Measurements from ENCODE around the gene KCP.

The KCP gene

GRCh38 chr7:128888039-128888755, 22.3 kb downstream of the KCP start:
- Mint-ChIP-seq H3K9me3 (no peaks in the 10 kb centered on the region), H3K27ac (no peak overlapping the region), H3K4me3 (no peak overlapping the region), H3K36me3 (ENCODE audit: low read depth) (peaks cover 6% of the 10 kb centered on the region), H3K4me1 (peaks cover 21% of the 10 kb centered on the region), H3K27me3 (ENCODE audit: low read depth, poor library complexity) (peaks cover 21% of the 10 kb centered on the region)
- no peak for TF ChIP-seq CTCF (IDR thresholded peaks at IDR 0.05)
- DNase-seq = no peak

- peaks cover 21% of the 10 kb centered on the region for H3K27me3 Mint-ChIP-seq (ENCODE audit: low read depth, poor library complexity)
- H3K4me3 Mint-ChIP-seq = no peak overlapping the region
- H3K36me3 Mint-ChIP-seq (ENCODE audit: low read depth) = peaks cover 6% of the 10 kb centered on the region
- no peak for TF ChIP-seq CTCF (IDR thresholded peaks at IDR 0.05)
- H3K9me3 Mint-ChIP-seq = no peaks in the 10 kb centered on the region
- DNase-seq = no peak
- H3K4me1 Mint-ChIP-seq = peaks cover 21% of the 10 kb centered on the region
- no peak overlapping the region for H3K27ac Mint-ChIP-seq
Observed at GRCh38 chr7:128887169-128888038, 23.1 kb downstream of the KCP start.

- TF ChIP-seq CTCF (IDR thresholded peaks at IDR 0.05) = no peak
- no peak overlapping the region for H3K4me3 Mint-ChIP-seq
- DNase-seq = no peak
- peaks cover 21% of the 10 kb centered on the region for H3K4me1 Mint-ChIP-seq
- peaks cover 6% of the 10 kb centered on the region for H3K36me3 Mint-ChIP-seq (ENCODE audit: low read depth)
- no peak overlapping the region for H3K27ac Mint-ChIP-seq
- peaks cover 17% of the 10 kb centered on the region for H3K27me3 Mint-ChIP-seq (ENCODE audit: low read depth, poor library complexity)
- no peaks in the 10 kb centered on the region for H3K9me3 Mint-ChIP-seq
Observed at GRCh38 chr7:128886391-128887168, 23.9 kb downstream of the KCP start.

GRCh38 chr7:128885370-128886187, 24.9 kb downstream of the KCP start:
- Mint-ChIP-seq H3K4me1 (peaks cover 21% of the 10 kb centered on the region), H3K27me3 (ENCODE audit: low read depth, poor library complexity) (peaks cover 14% of the 10 kb centered on the region), H3K9me3 (no peaks in the 10 kb centered on the region), H3K27ac (no peak overlapping the region), H3K36me3 (ENCODE audit: low read depth) (peaks cover 6% of the 10 kb centered on the region), H3K4me3 (no peak overlapping the region)
- no peak for DNase-seq
- no peak for TF ChIP-seq CTCF (IDR thresholded peaks at IDR 0.05)

DNA sequence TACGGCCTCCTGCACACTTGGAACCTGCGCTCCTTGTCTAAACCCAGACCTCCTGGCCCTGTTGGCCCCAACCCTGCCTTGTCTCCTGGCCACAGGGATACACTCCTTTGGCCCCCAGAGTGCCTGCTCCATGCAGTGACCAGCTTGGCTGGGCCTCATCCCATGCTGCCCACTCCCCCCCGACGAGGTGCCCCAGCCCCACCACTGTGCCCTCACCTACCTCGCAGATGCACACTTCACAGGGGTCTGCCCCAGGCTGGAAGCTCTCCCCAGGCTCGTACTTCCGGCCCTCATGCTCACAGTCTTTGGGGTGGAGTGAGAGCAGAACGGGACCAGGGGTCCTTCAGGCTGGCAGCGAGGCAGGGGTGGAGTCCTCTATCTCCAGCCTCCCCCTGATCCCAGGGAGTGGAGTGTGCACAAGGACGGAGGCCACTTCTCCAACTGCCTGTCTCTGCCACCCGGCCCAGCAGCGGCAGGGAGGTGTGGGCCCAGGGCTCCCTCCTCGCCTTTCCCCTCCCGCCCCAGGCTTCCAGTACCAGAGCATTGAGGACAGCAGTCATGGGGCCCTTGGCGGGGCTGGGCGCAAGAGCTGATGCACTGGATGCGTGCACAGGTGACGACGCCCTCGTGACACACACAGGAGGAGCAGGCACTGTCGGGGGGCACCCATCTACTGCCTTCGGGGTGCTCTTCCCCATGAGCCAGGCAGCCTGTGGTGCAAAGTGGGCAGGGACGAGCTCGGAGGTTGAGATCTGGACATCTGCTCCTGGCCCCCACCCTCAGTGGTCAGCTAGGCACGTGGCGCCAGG, 25.7 kb downstream of the KCP start:
- Mint-ChIP-seq H3K9me3 (no peaks in the 10 kb centered on the region), H3K4me3 (no peak overlapping the region), H3K27me3 (ENCODE audit: low read depth, poor library complexity) (peaks cover 6% of the 10 kb centered on the region), H3K36me3 (ENCODE audit: low read depth) (peaks cover 5% of the 10 kb centered on the region), H3K4me1 (peaks cover 21% of the 10 kb centered on the region), H3K27ac (no peak overlapping the region)
- DNase-seq = no peak
- no peak for TF ChIP-seq CTCF (IDR thresholded peaks at IDR 0.05)
